T-helper 22 cell (primary cell): Measurements from ENCODE around the gene SYTL1.

Experiments used
- DNase-seq: peaks from one replicate; pipeline ENCODE4 v3.0.0-alpha.2; 2020; ENCODE audit warnings: low read depth

Gene SYTL1

DNA sequence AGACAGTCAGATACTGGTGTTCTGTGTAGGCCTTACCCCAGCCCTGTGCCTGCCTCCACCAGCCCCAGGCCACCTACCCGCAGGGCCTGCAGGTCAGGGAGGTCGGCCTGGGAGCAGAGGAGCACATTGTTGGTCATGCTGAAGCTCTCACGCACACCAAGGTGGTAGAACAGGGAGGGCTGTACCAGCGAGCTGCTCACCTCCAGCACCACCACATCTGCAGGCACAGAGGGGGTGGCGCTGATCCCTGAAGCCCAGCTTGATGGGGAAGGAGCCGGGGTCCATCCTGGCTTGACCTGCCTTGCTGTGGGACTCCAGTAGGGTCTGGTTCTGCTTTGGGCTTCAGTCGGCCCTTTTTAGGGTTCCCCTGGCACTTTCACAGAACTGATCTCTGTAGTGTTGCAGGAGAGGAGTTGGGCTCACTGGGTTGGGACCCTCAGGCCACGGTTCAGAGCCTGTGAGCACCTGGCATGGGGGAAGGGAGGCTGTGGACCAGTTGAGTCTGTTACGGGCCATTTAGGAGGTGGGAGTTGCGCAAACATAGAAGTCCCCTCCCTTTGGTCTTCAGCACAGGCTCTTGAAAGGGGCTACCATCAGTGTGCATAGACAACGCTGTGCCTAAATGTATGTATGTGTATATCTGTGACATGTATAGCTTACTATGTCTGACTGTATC is 23.0 kb downstream of the SYTL1 start:
- DNase-seq, result no peak

DNA sequence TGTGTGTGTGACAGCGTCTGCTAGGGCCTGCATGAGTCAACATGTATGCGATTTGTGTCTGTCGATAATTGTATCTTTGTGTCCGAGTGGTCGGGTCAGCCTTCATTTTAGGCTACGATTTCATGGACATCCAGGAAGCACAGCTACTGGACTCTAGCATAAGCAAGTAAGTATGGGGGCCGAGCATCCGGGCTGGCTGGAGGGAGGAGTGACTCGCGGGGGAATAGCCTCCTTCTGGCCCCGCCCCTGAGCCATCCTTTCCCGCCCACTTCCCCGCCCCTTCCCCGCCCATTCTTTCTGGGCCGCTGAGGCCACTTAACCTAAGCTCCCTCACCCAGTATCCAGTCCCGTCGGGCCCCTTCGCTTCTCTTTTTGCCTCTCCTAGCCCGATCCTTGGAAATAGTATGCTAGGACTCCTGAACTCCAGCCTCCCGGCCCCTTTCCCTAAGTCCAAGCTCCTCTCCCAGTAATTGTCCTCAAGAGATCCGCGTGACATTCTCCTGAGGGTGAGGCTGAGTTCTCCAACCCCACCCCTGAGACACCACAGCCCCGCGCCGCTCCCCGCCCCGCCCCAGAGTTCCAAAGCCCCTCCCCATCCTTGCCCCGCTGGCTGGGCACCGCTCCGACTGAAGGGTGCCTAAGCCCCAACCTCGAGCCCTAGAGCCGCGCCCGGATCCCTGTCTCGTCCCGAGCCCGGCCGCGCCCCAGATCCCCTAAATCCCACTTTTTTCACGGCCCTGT is 23.7 kb downstream of the SYTL1 start:
- DNase-seq, result peak; percentile 62

DNA sequence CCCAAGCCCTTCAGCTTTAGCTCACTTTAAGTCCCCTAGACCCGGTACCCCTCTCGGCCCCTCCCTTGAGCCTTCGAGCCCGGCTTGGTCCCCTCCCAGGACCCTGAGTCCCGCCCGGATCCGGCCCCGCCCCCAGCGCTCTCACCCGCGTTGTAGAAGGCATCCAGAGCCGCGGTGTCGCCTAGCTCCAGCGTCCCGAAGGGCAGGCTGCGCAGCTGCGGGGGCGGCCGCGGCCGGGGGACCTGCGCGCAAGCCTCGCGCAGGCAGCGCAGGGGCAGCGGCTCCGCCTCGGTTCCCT is 24.2 kb downstream of the SYTL1 start:
- peak; percentile 60 for DNase-seq

DNA sequence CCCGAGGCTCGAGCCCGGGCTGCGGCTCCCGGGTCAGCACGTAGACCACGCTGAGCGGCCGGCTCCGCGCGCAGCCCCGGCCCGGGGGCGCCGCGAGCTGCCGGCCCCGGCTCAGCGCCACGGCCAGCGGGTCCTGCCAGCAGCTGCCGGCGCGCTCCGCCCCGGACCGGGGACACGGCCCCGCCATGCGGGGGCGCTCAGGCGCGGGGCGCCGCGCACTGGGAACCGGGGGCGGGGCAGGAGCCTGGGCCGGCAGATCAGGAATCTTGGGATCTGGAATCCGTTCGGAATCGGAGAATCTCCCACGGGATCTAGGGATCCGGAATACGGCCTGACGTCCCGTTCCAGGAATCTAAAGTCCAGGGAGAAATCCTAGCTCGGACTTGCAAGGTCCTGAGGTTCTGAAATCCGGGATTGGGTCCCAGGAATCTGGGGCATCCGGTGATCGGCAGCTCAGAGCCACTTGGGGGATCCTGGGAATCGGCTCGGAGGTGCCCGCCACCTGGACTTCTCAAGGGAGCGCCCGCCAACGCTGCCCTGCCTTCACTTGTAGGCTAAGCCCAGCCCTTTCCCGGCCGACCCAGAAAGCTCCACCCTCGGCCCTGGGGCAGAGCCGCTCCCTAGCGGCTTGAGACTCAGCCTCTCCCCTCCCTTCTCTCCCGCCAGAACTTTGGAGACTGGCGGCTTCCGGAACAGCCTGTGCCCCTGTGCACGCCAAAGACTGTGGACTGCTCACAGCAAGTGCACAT is 24.8 kb downstream of the SYTL1 start, which contains the start of gene MAP3K6:
Gene MAP3K6 (minus strand): TSS at position 551 of the 749 bp plus-strand sequence. CDS start 364 bp downstream, at position 187.
- DNase-seq, result no peak

DNA sequence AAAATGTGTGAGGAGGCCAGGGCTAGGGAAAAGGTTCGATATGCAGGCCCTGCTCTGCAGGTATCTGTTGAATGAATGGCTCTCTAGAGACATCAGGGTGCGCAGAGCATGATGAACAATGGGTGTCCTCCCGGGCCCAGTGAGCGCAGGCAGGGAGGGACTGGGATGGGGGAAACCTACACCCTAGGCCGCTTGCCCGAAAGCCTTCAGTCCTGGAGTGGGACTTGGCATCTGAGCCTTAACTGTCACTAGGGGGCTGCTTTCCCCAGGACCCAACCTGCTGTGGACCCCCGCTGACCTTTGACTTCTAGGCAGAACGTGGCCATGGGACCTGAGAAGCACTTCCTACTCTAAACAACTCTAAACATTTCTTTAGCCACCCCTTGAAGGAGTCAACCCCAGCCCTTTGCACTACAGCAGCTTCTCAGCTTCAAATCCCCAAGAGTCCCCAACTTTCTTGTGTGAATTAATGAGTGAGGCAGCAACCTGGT is 25.4 kb downstream of the SYTL1 start:
- no peak for DNase-seq

DNA sequence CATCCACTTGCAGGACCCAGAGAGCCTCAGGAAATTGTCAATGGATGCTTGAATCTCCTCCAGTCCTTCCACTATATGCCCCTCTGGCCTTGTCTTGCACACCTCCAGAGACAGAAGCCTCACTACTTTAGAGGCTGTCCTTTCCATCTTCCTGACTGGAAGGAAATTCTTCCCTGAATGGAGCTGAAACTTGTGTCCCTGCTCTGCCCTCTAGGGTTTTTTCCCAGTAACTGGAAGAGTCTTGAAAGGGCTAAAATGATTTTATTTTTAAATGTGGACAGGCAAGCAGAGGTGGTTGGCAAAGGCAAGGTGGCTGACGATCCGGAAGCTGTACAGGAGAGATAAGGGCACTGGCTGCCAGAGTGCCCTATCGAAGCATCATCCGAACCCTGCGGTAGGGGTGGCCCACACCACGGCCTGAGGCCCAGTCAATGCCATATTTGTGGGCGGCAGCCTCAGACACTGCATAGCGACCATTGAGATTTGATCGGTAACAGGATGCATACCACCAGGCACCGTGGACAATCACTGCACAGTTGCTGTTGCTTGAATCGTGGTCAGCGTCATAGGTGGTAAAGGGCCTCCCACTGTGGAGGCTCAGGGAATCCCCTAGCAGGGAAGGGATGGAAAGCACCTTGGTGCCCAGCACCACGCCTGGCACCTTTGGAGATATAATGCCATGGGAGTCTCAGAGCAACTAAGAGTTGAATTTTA is 27.2 kb downstream of the SYTL1 start:
- no peak for DNase-seq

DNA sequence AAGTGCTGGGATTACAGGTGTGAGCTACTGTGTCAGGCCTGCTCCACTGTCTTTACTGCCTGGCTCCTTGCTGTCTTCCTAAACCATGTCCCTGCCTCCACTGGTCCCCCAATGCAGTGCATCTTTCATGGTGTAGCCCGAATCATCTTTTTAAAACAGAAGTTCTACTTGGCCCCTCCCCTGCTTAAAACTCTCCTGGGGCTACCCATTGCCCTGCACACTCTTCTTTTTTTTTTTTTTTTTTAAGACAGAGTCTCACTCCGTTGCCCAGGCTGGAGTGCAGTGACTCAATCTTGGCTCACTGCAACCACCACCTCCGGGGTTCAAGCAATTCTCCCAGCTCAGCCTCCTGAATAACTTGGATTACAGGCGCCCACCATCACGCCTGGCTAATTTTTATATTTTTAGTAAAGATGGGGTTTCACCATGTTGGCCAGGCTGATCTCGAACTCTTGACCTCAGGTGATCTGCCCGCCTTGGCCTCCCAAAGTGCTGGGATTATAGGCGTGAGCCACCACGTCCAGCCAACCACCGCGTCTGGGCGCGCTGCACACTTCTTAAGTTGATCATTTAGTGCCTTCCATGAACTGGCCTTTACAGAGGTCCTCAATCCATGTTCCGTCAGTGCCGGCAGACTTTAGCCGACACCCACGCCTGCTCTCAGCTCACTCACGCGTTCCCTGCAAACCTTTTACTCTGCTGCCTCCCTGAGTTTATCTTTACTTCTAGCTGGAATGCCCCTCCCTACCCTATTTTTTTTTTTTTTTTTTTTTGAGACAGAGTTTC is 30.4 kb downstream of the SYTL1 start:
- no peak for DNase-seq

DNA sequence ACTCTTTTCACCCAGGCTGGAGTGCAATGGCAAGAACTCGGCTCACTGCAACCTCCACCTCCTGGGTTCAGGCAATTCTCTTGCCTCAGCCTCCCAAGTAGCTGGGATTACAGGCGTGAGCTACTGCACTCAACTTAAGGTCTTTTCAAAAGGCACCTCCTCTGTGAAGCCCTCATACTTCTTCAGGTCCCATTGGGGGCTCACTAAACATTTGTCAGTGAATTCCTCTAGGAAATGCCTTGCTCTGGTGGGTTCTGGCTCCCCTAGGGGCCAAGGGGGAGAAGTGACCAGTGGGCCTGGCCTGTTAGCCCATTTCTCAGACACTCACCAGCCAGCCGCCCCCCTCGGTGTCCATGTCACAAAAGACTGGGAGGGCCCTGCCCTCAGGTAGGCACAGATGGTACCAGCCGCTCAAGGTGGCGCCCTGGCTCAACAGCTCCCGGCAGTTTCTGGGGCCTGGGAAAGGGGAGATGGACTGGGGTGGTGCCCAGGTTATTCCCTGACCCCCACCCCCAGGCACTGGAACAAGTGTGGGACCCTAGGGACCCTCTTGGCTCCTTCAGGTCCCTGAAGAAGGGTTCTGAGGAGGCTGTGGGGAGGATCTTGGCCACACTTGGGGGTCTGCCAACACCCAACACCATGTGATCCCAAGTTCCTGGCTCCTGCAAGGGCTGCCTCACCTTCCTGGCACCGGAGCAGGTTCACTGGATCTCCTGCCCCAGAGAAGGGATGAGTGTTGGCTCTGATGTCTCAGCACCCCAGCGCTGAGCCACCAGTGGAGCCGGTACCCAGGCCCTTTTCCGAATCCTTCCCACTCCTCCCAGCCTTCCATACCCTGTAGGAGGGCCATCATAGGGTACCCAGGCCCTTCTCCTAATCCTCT is 31.2 kb downstream of the SYTL1 start:
- no peak for DNase-seq

DNA sequence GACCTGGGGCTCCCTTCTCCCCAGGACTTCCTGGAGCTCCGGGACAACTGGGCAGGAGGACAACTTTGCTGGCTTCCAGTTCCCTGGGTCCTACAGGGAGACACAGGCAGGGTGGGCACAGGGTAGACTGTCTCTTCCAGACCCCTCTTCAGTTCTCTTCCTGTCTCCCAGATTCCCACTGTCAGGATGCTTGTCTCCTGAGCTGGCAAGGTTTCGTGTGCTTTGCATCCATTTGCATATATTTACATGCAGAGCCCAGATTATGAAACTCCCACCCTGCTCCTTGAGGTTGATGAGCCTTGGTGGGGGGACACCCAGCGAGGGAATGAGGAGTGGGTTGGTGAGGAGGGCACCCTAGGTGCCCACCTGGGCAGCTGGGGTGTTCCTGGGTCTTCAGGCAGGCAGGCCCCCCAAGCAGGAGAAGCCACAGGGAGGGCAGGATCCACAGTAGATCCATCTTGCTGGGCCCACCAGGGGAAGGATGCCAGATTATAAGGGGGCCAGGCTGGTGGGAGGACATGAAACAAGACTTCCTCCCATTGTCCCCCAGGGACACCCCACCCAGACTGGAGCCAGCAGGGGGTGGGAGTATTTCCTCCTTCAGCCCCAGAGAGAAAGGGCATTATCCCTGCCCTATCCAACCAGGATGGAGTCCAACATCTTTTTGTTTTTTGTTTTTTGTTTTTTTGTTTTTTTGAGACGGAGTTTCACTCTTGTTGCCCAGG is 32.7 kb downstream of the SYTL1 start, which contains the start of gene FCN3:
Gene FCN3 (minus strand): TSS at position 463 of the 725 bp plus-strand sequence. CDS start 6 bp downstream, at position 457.
- no peak for DNase-seq

DNA sequence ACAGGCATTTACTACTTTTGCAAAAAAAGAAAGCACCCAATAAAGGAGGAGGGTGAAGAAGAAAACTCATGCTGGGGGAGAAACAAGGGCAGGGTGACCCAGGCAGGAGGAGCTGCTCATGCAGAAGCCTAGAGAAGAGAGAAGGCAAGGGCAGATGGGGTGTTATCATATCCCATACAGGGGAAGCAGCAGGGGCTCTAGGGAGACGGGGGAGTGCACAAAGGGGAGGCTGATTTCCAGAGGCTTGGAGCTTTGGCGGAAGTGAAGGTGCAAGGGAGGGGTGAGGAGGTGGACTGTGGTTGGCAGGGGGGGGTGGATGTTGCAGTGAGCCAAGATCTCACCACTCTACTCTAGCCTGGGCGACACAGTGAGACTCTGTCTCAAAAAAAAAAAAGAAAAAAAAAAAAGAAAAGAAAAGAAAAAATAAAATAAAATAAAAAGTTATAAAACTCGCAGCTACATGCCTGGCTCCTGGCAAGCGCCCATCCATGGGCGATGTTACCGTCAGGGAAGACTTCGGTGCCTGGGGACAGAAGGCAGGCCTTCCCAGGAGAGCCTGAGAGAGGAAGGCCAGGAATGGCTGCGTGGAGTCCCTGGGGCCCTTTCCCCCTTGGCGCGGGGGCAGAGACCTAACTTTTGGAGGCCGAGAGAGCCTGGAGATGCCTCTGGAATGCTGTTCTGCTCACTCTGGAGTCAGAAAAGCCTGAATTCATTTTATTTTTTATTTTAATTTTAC is 36.1 kb downstream of the SYTL1 start:
- DNase-seq, result no peak

DNA sequence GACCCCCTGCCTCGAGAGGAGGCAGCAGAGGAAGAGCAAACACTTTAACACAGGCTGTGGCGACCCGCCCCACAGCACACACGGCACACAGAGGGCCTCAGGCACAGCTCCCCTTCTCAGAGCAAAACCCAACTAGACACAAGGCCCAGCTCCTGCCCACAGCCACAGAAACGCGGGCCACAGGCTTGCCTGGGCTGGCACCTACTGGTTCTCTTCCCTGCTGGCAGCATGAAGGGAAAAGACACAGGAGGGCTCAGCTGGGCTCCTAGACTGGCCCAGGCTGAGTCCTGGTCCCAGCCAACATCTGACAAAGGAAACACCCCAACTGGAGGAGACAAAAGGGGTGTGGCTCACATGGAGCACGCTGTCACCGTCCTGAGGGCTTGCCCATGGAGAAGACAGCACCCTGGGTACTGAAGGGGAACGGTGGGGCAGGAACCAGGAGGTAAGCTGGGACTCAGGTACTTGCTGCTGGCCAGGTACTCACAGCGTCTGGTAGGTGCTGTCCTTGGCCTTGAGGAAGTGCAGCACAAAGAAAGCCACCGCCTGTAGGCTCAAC is 37.8 kb downstream of the SYTL1 start:
- no peak for DNase-seq

DNA sequence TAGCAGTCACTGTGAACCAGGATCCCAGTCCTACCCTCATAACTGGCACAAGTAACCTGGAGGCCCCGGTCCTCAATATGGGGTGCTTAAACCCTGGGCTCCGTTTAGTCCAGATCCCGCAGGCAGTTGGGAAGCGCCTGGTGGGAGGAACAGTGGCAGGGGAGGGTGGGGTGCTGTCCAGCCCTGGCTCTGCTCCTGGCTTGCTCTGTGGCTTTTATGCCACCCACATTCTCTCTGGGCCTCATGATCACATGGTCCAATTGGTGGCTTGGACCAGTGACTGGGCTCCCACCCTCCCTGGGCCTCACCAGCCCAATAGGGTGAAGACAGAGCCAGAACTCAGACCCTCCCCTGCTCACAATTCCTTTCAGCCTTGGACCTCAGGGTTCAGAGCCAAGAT is 38.4 kb downstream of the SYTL1 start:
- DNase-seq, result no peak

DNA sequence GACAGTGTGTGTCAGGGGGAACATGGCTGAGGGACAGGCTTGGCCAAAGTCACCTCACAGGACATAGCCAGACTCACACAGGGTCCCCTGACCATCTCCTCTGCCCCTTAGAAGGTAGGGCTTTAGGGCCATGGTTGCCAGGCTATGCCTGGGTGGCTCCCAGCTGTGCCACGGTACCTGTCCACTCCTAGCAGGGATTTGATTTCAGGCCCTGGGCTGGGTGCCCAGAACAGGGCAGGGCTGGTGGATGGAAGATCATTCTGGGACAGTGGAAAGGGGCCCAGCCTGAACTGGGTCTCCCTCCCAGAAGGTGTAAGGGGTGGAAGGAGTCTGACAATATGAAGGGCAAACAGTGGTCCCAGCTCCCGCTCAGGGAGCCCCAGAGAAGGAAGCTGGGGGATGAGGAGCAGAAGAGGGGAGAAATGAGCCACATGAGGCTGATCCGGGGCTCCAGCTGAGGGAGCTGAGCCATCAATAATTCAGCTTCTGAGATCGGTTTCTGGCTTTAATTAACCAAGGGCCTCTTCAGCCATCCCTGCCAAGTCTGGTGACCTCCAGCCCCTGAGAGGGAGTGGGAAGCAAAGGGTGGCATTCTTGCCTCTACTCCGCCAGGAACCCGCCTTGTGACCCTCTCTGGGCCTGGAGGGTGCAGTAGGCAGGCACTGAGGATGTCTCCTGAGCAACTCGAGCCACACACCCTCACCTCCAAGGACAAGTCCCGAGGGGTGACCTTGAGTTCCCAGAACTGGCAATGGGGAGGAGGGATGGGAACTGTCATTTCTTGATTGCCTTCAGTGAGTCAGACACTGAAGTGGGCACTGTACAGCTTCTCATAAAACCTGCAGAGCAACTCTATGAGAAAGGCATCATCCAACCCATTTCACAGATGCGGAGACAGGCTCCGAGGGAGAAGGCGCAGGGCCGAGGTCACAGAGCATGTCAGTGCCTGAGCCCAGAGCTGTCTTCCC is 39.2 kb downstream of the SYTL1 start:
- DNase-seq, result no peak

DNA sequence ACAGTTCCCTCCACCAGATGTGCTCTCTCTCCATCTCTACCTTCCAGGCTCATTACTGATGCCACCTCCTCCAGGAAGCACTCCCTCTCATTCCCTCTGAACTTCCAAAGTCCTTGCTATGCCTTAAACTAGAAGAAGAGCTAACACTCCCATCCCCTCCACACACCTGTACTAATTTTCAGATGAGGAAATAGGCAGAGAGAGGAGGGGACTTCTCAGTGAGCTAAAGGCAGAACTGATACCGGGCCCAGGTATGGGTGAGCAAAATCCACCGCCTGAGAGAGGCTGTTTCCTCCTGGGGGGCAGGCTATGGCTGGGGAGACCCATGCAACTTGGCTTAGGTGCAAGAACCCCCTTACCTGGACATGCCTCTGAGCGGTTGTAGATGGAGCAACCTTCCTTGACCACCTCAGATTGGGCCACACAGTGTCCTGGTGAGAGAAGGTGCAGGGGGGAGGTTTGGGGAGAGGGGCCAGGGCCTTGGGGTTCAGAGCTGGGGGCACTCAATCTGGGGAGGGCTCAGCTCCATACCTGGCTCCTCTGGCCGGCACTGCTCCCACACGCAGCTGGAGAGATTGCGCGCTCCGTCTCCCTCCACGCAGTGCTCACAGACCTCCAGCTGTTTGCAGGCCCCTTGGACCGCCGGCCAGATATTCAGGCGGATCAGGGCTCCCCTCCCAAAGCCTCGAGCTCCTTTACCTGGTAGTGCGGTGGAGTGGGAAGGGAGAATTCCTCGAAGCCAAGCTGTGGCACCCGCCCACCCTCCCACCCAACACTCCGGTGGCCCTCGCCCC is 40.3 kb downstream of the SYTL1 start:
- no peak for DNase-seq

DNA sequence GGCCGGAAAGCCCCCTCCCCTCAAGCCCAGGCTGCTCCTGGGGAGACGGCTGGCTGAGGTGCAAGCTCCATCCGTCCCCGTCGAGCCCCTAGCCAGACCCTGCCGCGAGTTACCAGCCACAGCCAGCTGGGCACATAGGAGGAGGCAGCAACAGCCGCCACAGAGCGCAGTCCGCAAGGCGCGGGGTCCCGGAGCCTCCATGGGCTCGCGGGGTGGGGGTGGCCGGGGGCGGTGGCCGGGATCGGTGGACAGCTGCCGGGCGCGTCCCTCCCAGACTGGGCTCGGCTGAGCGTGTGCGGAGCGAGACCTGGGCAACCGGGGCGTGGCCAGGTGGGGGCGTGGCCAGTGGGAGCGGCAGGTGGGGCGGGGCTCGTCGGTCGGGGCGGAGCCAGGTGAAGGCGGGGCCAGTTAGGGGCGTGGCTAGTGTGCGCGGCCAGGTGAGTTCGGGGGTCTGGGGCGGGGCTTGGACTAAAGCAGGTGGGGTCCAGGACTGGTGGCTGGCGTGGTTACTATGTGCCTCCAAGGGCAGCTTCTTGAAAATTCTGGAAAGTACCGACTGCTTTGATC is 41.3 kb downstream of the SYTL1 start, which contains the start of gene CD164L2:
Gene CD164L2 (minus strand): TSS at position 295 of the 567 bp plus-strand sequence. CDS start 94 bp downstream, at position 201.
- peak; percentile 15 for DNase-seq

DNA sequence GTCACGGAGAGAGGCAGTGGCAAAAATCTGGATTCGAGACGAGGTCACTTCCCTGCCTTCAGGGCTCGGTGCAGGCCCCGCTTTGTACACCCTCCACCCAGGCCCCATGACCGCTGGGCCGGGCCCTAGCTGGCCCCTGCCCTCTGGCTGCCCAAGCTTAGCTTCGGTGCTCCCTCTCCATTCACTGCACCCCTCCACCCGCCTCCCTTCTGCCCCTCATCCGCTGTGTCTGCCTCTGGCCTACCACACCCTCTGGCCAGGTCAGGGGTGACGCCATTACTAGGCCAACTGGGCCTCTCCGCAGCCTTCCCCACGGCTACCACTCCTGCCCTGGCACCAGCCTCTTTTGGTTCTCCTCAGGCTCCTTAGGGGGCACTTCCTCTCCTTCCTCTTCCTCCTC is 41.8 kb downstream of the SYTL1 start:
- no peak for DNase-seq
